H9 (cell line): ENCODE data around the gene HSD11B1. TPM values are rescaled to one million over a fixed set of nuclear protein-coding genes. Genes with fewer than 3 reads are reported as not detected.

Experiments
- DNase-seq: peaks from one replicate; pipeline ENCODE4 v3.0.0-alpha.2; 2017
- H2AFZ ChIP-seq: one replicate; pipeline ENCODE4 v1.6.1; 2013; ENCODE audit warnings: mild to moderate bottlenecking, low read length, control low read depth, moderate library complexity
- H2AK5ac ChIP-seq: 2 replicates; pipeline ENCODE4 v1.6.1; 2013; ENCODE audit warnings: low read length, control low read depth, mixed read lengths; ENCODE audit not compliant: insufficient read length
- H2BK120ac ChIP-seq: one replicate; pipeline ENCODE4 v1.6.1; 2013; ENCODE audit warnings: low read depth, mild to moderate bottlenecking, low read length, control low read depth, inconsistent platforms; ENCODE audit not compliant: poor library complexity, severe bottlenecking
- H2BK12ac ChIP-seq: 2 replicates; pipeline ENCODE4 v1.6.1; 2013; ENCODE audit warnings: low read length, control low read depth, mixed read lengths, low read depth; ENCODE audit not compliant: insufficient read length
- H2BK15ac ChIP-seq: 2 replicates; pipeline ENCODE4 v1.6.1; 2013; ENCODE audit warnings: low read depth, low read length, control low read depth
- H2BK20ac ChIP-seq: one replicate; pipeline ENCODE4 v1.6.1; 2013; ENCODE audit warnings: low read depth, mild to moderate bottlenecking, low read length, control low read depth, inconsistent platforms; ENCODE audit not compliant: poor library complexity, severe bottlenecking
- H2BK5ac ChIP-seq: 2 replicates; pipeline ENCODE4 v1.6.1; 2013; ENCODE audit warnings: low read length, control low read depth, mixed read lengths; ENCODE audit not compliant: insufficient read length
- H3K14ac ChIP-seq: 2 replicates; pipeline ENCODE4 v1.6.1; 2013; ENCODE audit warnings: low read length, control low read depth; ENCODE audit not compliant: insufficient read depth
- H3K18ac ChIP-seq: 2 replicates; pipeline ENCODE4 v1.6.1; 2013; ENCODE audit warnings: low read depth, mild to moderate bottlenecking, mixed read lengths, low read length, control low read depth; ENCODE audit not compliant: insufficient read length
- H3K23ac ChIP-seq: 2 replicates; pipeline ENCODE4 v1.6.1; 2013; ENCODE audit warnings: low read length, control low read depth, mixed read lengths, low read depth; ENCODE audit not compliant: insufficient read length
- H3K23me2 ChIP-seq: 2 replicates; pipeline ENCODE4 v1.6.1; 2013; ENCODE audit warnings: low read depth, mild to moderate bottlenecking, mixed read lengths, low read length, control low read depth; ENCODE audit not compliant: insufficient read length, poor library complexity, severe bottlenecking
- H3K27ac ChIP-seq: 2 replicates; pipeline ENCODE4 v1.5.1; 2013; ENCODE audit warnings: low read length, control low read depth, mixed read lengths, low read depth; ENCODE audit not compliant: insufficient read length
- H3K27me3 ChIP-seq: 2 replicates; pipeline ENCODE4 v1.6.1; 2013; ENCODE audit warnings: low read length, control low read depth, inconsistent platforms; ENCODE audit not compliant: insufficient read depth
- H3K4ac ChIP-seq: 2 replicates; pipeline ENCODE4 v1.6.1; 2013; ENCODE audit warnings: low read depth, mild to moderate bottlenecking, control low read depth, inconsistent platforms, low read length, moderate library complexity
- H3K4me1 ChIP-seq: 2 replicates; pipeline ENCODE4 v1.6.1; 2013; ENCODE audit warnings: low read length, control low read depth, inconsistent platforms; ENCODE audit not compliant: insufficient read depth
- H3K4me2 ChIP-seq: 2 replicates; pipeline ENCODE4 v1.6.1; 2013; ENCODE audit warnings: low read length, control low read depth, mixed read lengths; ENCODE audit not compliant: insufficient read length, insufficient read depth
- H3K56ac ChIP-seq: 2 replicates; pipeline ENCODE4 v1.6.1; 2013; ENCODE audit warnings: low read depth, mild to moderate bottlenecking, mixed read lengths, low read length, control low read depth; ENCODE audit not compliant: insufficient read length
- H3K79me1 ChIP-seq: 2 replicates; pipeline ENCODE4 v1.6.1; 2013; ENCODE audit warnings: low read depth, mild to moderate bottlenecking, moderate library complexity, low read length, control low read depth, inconsistent platforms; ENCODE audit not compliant: insufficient read depth, poor library complexity, severe bottlenecking
- H3K79me2 ChIP-seq: 2 replicates; pipeline ENCODE4 v1.6.1; 2013; ENCODE audit warnings: low read length, control low read depth, inconsistent platforms; ENCODE audit not compliant: insufficient read depth
- H3K9ac ChIP-seq: 2 replicates; pipeline ENCODE4 v1.6.1; 2013; ENCODE audit warnings: low read length, control low read depth, mixed read lengths; ENCODE audit not compliant: insufficient read length; ENCODE audit errors: extremely low read depth
- H3K9me3 ChIP-seq: one replicate; pipeline ENCODE4 v1.6.1; 2013; ENCODE audit warnings: low read depth, low read length, inconsistent platforms; ENCODE audit not compliant: control insufficient read depth
- H3T11ph ChIP-seq: one replicate; pipeline ENCODE4 v1.6.1; 2013; ENCODE audit warnings: mild to moderate bottlenecking, low read length, control low read depth, inconsistent platforms
- H4K20me1 ChIP-seq: one replicate; pipeline ENCODE4 v1.6.1; 2013; ENCODE audit not compliant: control insufficient read depth, insufficient read length, insufficient read depth
- H4K5ac ChIP-seq: 2 replicates; pipeline ENCODE4 v1.6.1; 2013; ENCODE audit warnings: low read depth, mild to moderate bottlenecking, mixed read lengths, low read length, control low read depth; ENCODE audit not compliant: insufficient read length
- H4K8ac ChIP-seq: replicated peaks from 2 replicates; pipeline ENCODE4 v1.6.1; 2013; ENCODE audit warnings: low read length, control low read depth, mixed read lengths, low read depth; ENCODE audit not compliant: insufficient read length
- H4K91ac ChIP-seq: 2 replicates; pipeline ENCODE4 v1.6.1; 2013; ENCODE audit warnings: low read depth, mild to moderate bottlenecking, moderate library complexity, mixed read lengths, low read length, control low read depth; ENCODE audit not compliant: insufficient read length
- H3K27ac Mint-ChIP-seq, 3 experiments: 2 replicates in 2 of 3; 3 replicates in 1 of 3; pipeline ENCODE4 v1.8.0; 2020 to 2021; ENCODE audit warnings: mixed read lengths in 3 of 3, mild to moderate bottlenecking in 1 of 3, moderate library complexity in 1 of 3
- H3K27me3 Mint-ChIP-seq: 2 replicates; pipeline ENCODE4 v1.8.0; 2021; ENCODE audit warnings: low read depth, mild to moderate bottlenecking, moderate library complexity, mixed read lengths
- H3K36me3 Mint-ChIP-seq, 3 experiments: 2 replicates in 2 of 3; 3 replicates in 1 of 3; pipeline ENCODE4 v1.8.0; 2020 to 2021; ENCODE audit warnings: low read depth in 3 of 3, mixed read lengths in 3 of 3; ENCODE audit not compliant: insufficient read depth in 1 of 3
- H3K4me1 Mint-ChIP-seq, 2 experiments: 2 replicates each; pipeline ENCODE4 v1.8.0; 2020; ENCODE audit warnings: mixed read lengths in 2 of 2
- H3K4me3 Mint-ChIP-seq, 2 experiments: 2 replicates in 1 of 2; 3 replicates in 1 of 2; pipeline ENCODE4 v1.8.0; 2020 to 2021; ENCODE audit warnings: mild to moderate bottlenecking in 2 of 2, mixed read lengths in 2 of 2, moderate library complexity in 1 of 2
- H3K9me3 Mint-ChIP-seq, 2 experiments: 2 replicates in 1 of 2; 3 replicates in 1 of 2; pipeline ENCODE4 v1.8.0; 2020; ENCODE audit warnings: mild to moderate bottlenecking in 2 of 2, mixed read lengths in 2 of 2, moderate library complexity in 1 of 2
- CTCF ChIP-seq: fragments of 200-600 bp; sonication (generic); conservative IDR thresholded peaks from 3 replicates; pipeline ENCODE4 v1.8.0; 2021; ENCODE audit warnings: antibody characterized with exemption, mild to moderate bottlenecking
- WGBS: extraction: QIAGEN DNeasy Blood & Tissue Kit; methylation state at CpG from one replicate; pipeline ENCODE4 v1.1.7; 2013; ENCODE audit warnings: missing lambda C conversion rate, low lambda C conversion rate, mixed read lengths; ENCODE audit not compliant: insufficient read length; ENCODE audit errors: extremely low coverage; 5-methylcytosine and 5-hydroxymethylcytosine counted together
- total RNA-seq: library from RNA; stranded (reverse); gene quantifications from 2 replicates; pipeline ENCODE4 v1.2.1, GENCODE V29; 2021

Gene HSD11B1
- total RNA-seq, 1 experiment from 2014 or later: not detected

- H3K18ac ChIP-seq: no peak within 1 kb of the TSS
- no peak within 1 kb of the TSS for H3K27ac Mint-ChIP-seq
- H3K9ac ChIP-seq: peak within 1 kb of the TSS; percentile 13
- no peak within 1 kb of the TSS for H2BK15ac ChIP-seq
- H3K23ac ChIP-seq: no peak within 1 kb of the TSS
- peaks cover 34% of the 10 kb centered on the region for H3K27me3 ChIP-seq
- peak within 1 kb of the TSS; percentile 64 to 83 for H3K4me3 Mint-ChIP-seq
- H3K79me1 ChIP-seq: no peaks in the 10 kb centered on the region
- no peak within 1 kb of the TSS for H3K56ac ChIP-seq
- no CpG with 5 or more reads among the region's 47 CpGs for WGBS
- no peaks in the 10 kb centered on the region; a peak in 2 of 5 replicates for H3K9me3 Mint-ChIP-seq
- TF ChIP-seq CTCF: no peak
- no peak within 1 kb of the TSS for H4K91ac ChIP-seq
- no peaks in the 10 kb centered on the region for H3K9me3 ChIP-seq
- H3T11ph ChIP-seq: no peak within 1 kb of the TSS
- no peaks in the 10 kb centered on the region for H3K79me2 ChIP-seq
- H4K5ac ChIP-seq: no peak within 1 kb of the TSS
- peaks cover 5% of the 10 kb centered on the region; the same call in 1 of the 2 replicates for H3K4me1 ChIP-seq
- H2BK120ac ChIP-seq: no peak within 1 kb of the TSS
- H3K14ac ChIP-seq: peak within 1 kb of the TSS; percentile 44; the same call in 1 of the 2 replicates
- H2BK20ac ChIP-seq: no peak within 1 kb of the TSS
- peaks cover 95% of the 10 kb centered on the region for H3K27me3 Mint-ChIP-seq
- no peak within 1 kb of the TSS for H2BK12ac ChIP-seq
- H2BK5ac ChIP-seq: no peak within 1 kb of the TSS
- H3K4ac ChIP-seq: no peak within 1 kb of the TSS
- no peak within 1 kb of the TSS for H3K27ac ChIP-seq
- peak; percentile 55 for DNase-seq
- H3K4me1 Mint-ChIP-seq: peaks cover 13 to 19% of the 10 kb centered on the region in 2 experiments
- no peaks in the 10 kb centered on the region for H4K20me1 ChIP-seq
- H3K4me2 ChIP-seq: peak within 1 kb of the TSS; percentile 92
- peaks cover 14% of the 10 kb centered on the region for H3K23me2 ChIP-seq
- no peak within 1 kb of the TSS for H2AFZ ChIP-seq
- H4K8ac ChIP-seq: no peak within 1 kb of the TSS
- no peaks in the 10 kb centered on the region for H3K36me3 Mint-ChIP-seq
- H2AK5ac ChIP-seq: no peak within 1 kb of the TSS
These were observed 29.6 kb upstream of the HSD11B1 start, which contains the start of gene G0S2 for GRCh38 chr1:209674957-209675564. TSS of gene G0S2 (plus strand) at chr1:209675412. CDS start at chr1:209675685, 273 bp downstream.
